Common myeloid progenitor, CD34-positive (primary cell): ENCODE results near the gene ATG4B.

ENCODE experiments used
- CTCF ChIA-PET: fragments of 350-600 bp; sonication (Branson Sonifier 250); formaldehyde crosslinking; loops from one replicate; lab custom pipeline; 2021; ENCODE audit warnings: antibody characterized with exemption; lab: Charles Lee
- POLR2A ChIA-PET: fragments of 350-600 bp; sonication (Branson Sonifier 250); formaldehyde crosslinking; loops from one replicate; lab custom pipeline; 2021; ENCODE audit warnings: antibody characterized with exemption; lab: Charles Lee
- DNase-seq, 3 donors: peaks; one replicate each; pipeline versions ENCODE4 v3.0.0 to v3.0.0-alpha.2; 2013
- H3K27ac ChIP-seq, 2 experiments: 1 replicate in 1 of 2; 2 replicates in 1 of 2; pipeline ENCODE4 v1.7.0; 2013; ENCODE audit warnings: inconsistent platforms in 2 of 2, low read length in 2 of 2, mild to moderate bottlenecking in 2 of 2, low read depth in 1 of 2, moderate library complexity in 1 of 2; ENCODE audit not compliant: severe bottlenecking in 2 of 2, insufficient read depth in 1 of 2, poor library complexity in 1 of 2
- H3K27me3 ChIP-seq, 5 experiments: replicated peaks in 2 of 5; 1 replicate in 3 of 5; 2 replicates in 2 of 5; pipeline versions ENCODE4 v1.6.1 to v1.7.0; 2013; ENCODE audit warnings: low read length in 4 of 5, mild to moderate bottlenecking in 2 of 5, moderate library complexity in 2 of 5, inconsistent platforms in 1 of 5; ENCODE audit not compliant: insufficient read depth in 5 of 5, control insufficient read depth in 4 of 5
- H3K36me3 ChIP-seq, 4 experiments: 1 replicate in 2 of 4; 2 replicates in 2 of 4; pipeline versions ENCODE4 v1.6.1 to v1.7.0; 2013; ENCODE audit warnings: low read length in 3 of 4, control low read depth in 1 of 4, mild to moderate bottlenecking in 1 of 4; ENCODE audit not compliant: control insufficient read depth in 4 of 4, insufficient read depth in 4 of 4
- H3K4me1 ChIP-seq, 4 experiments: 1 replicate in 3 of 4; 2 replicates in 1 of 4; pipeline versions ENCODE4 v1.6.1 to v1.7.1; 2013; ENCODE audit warnings: low read length in 3 of 4, mild to moderate bottlenecking in 3 of 4, control low read depth in 1 of 4, inconsistent platforms in 1 of 4, moderate library complexity in 1 of 4; ENCODE audit not compliant: control insufficient read depth in 4 of 4, insufficient read depth in 4 of 4; ENCODE audit errors: control extremely low read depth in 1 of 4
- H3K4me3 ChIP-seq, 7 experiments: 1 replicate in 4 of 7; 2 replicates in 3 of 7; pipeline versions ENCODE4 v1.5.1 to v1.7.0; 2013; ENCODE audit warnings: mild to moderate bottlenecking in 7 of 7, low read length in 6 of 7, moderate library complexity in 6 of 7, inconsistent platforms in 2 of 7, low read depth in 2 of 7, control low read depth in 1 of 7; ENCODE audit not compliant: insufficient read depth in 4 of 7, control insufficient read depth in 1 of 7; ENCODE audit errors: extremely low read depth in 1 of 7
- H3K9me3 ChIP-seq, 5 experiments: 1 replicate in 4 of 5; 2 replicates in 1 of 5; pipeline versions ENCODE4 v1.6.1 to v1.7.1; 2013; ENCODE audit warnings: low read length in 4 of 5, mild to moderate bottlenecking in 2 of 5, inconsistent platforms in 1 of 5, low read depth in 1 of 5, moderate library complexity in 1 of 5; ENCODE audit not compliant: control insufficient read depth in 4 of 5, insufficient read depth in 2 of 5; ENCODE audit errors: control extremely low read depth in 1 of 5
- WGBS: methylation state at CpG from one replicate; pipeline ENCODE4 v1.1.5; 2013; ENCODE audit not compliant: insufficient coverage; 5-methylcytosine and 5-hydroxymethylcytosine counted together

The ATG4B gene

GRCh38 chr2:241649927-241650326, 12.4 kb downstream of the ATG4B start:
- CTCF ChIA-PET = no interaction called here

GRCh38 chr2:241652142-241652541, 14.6 kb downstream of the ATG4B start:
- POLR2A ChIA-PET = no interaction called here
- no peaks in the 10 kb centered on the region for H3K9me3 ChIP-seq
- CTCF ChIA-PET = interaction anchor here (0.6 kb wide), 1 partner anchor 48 kb away, joined by 3 read pairs; no protein-coding TSS in a partner anchor
- WGBS = 100% methylated on average over 3 of the region's 9 CpGs
- peaks cover 10 to 61% (median 45%) of the 10 kb centered on the region in 4 experiments for H3K36me3 ChIP-seq
- no peak overlapping the region for H3K27ac ChIP-seq
- H3K27me3 ChIP-seq = no peaks in the 10 kb centered on the region
- DNase-seq = no peak
- H3K4me3 ChIP-seq = no peak overlapping the region
- H3K4me1 ChIP-seq = no peaks in the 10 kb centered on the region

More at GRCh38 chr2:241649927-241650326, 12.4 kb downstream of the ATG4B start:
- Histone ChIP-seq H3K27ac (peak overlapping the region in 1 of 2 experiments; percentile 44), H3K36me3 (peaks cover 10 to 51% (median 36%) of the 10 kb centered on the region in 4 experiments), H3K9me3 (no peaks in the 10 kb centered on the region), H3K4me1 (no peaks in the 10 kb centered on the region), H3K4me3 (no peak overlapping the region), H3K27me3 (no peaks in the 10 kb centered on the region)
- POLR2A ChIA-PET = no interaction called here
- no peak for DNase-seq
- WGBS = 98% methylated on average over 5 of the region's 6 CpGs

- no peaks in the 10 kb centered on the region for H3K27me3 ChIP-seq
- H3K36me3 ChIP-seq = peaks cover 10 to 64% (median 47%) of the 10 kb centered on the region in 4 experiments
- whole genome bisulfite sequencing = 97% methylated on average over 9 of the region's 9 CpGs
- no peak overlapping the region for H3K27ac ChIP-seq
- no peak for DNase-seq
- no peaks in the 10 kb centered on the region for H3K4me1 ChIP-seq
- ChIA-PET POLR2A (no interaction called here), CTCF (interaction anchor here (0.6 to 0.7 kb wide), 2 partner anchors 11 to 47 kb away, joined by 3 read pairs; no protein-coding TSS in a partner anchor)
- no peak overlapping the region for H3K4me3 ChIP-seq
- no peaks in the 10 kb centered on the region for H3K9me3 ChIP-seq
Observed at GRCh38 chr2:241652722-241653121, 15.2 kb downstream of the ATG4B start.

GRCh38 chr2:241653210-241653750, 15.8 kb downstream of the ATG4B start:
- H3K36me3 ChIP-seq = peaks cover 10 to 68% (median 51%) of the 10 kb centered on the region in 4 experiments
- over 99% methylated on average over 13 of the region's 13 CpGs for WGBS
- no peak for DNase-seq

GRCh38 chr2:241654551-241654950, 17.1 kb downstream of the ATG4B start:
- H3K4me3 ChIP-seq = no peak overlapping the region
- WGBS = 93% methylated on average over 10 of the region's 12 CpGs
- H3K9me3 ChIP-seq = no peaks in the 10 kb centered on the region
- DNase-seq = no peak
- no peaks in the 10 kb centered on the region for H3K27me3 ChIP-seq
- H3K4me1 ChIP-seq = no peaks in the 10 kb centered on the region
- peaks cover 10 to 77% (median 57%) of the 10 kb centered on the region in 4 experiments for H3K36me3 ChIP-seq
- ChIA-PET POLR2A (no interaction called here), CTCF (interaction anchor here (0.9 kb wide), 1 partner anchor 8 kb away, joined by 3 read pairs; no protein-coding TSS in a partner anchor)
- no peak overlapping the region for H3K27ac ChIP-seq

More at GRCh38 chr2:241653210-241653750, 15.8 kb downstream of the ATG4B start:
- ChIA-PET POLR2A (no interaction called here), CTCF (interaction anchor here (0.7 kb wide), 1 partner anchor 11 kb away, joined by 3 read pairs; no protein-coding TSS in a partner anchor)
- Histone ChIP-seq H3K27ac (no peak overlapping the region), H3K9me3 (no peaks in the 10 kb centered on the region), H3K4me1 (no peaks in the 10 kb centered on the region), H3K27me3 (no peaks in the 10 kb centered on the region), H3K4me3 (no peak overlapping the region)

- H3K9me3 ChIP-seq = no peaks in the 10 kb centered on the region
- POLR2A ChIA-PET = no interaction called here
- H3K4me3 ChIP-seq = no peak overlapping the region
- H3K27me3 ChIP-seq = no peaks in the 10 kb centered on the region
- no peak overlapping the region for H3K27ac ChIP-seq
- DNase-seq = no peak
- H3K4me1 ChIP-seq = no peaks in the 10 kb centered on the region
- 98% methylated on average over 16 of the region's 17 CpGs for WGBS
- peaks cover 14 to 82% (median 60%) of the 10 kb centered on the region in 4 experiments for H3K36me3 ChIP-seq
- CTCF ChIA-PET = interaction anchor here (0.6 to 1.1 kb wide), 2 partner anchors 17 to 49 kb away, joined by 3 to 4 read pairs; no protein-coding TSS in a partner anchor
Observed at GRCh38 chr2:241655516-241656189, 18.2 kb downstream of the ATG4B start.
